AG09309 (cell line): Measurements from ENCODE around the gene HSDL2.

ENCODE experiments used
- DNase-seq: peaks from one replicate; pipeline ENCODE4 v3.0.0-alpha.2; 2010; ENCODE audit warnings: low read depth
- H3K4me3 ChIP-seq: 2 replicates; pipeline ENCODE4 v1.5.1; 2011; ENCODE audit warnings: mild to moderate bottlenecking, low read depth, low read length, moderate library complexity; ENCODE audit not compliant: control insufficient read depth
- CTCF ChIP-seq: IDR thresholded peaks from 2 replicates; pipeline ENCODE4 v1.5.1; 2011; ENCODE audit warnings: mild to moderate bottlenecking, low read depth, low read length, inconsistent platforms; ENCODE audit not compliant: insufficient read depth, control insufficient read depth; ENCODE audit errors: missing control alignments

Gene HSDL2

GRCh38 chr9:112443200-112443599 lies 63.3 kb downstream of the HSDL2 start:
- DNase-seq = peak; percentile 7
- TF ChIP-seq CTCF = peak; percentile 61

GRCh38 chr9:112443636-112444035 lies 63.7 kb downstream of the HSDL2 start:
- no peak for TF ChIP-seq CTCF

More at GRCh38 chr9:112443200-112443599, 63.3 kb downstream of the HSDL2 start:
- no peak overlapping the region for H3K4me3 ChIP-seq

GRCh38 chr9:112445196-112445595 lies 65.3 kb downstream of the HSDL2 start:
- no peak for DNase-seq
- no peak for TF ChIP-seq CTCF

More at GRCh38 chr9:112443636-112444035, 63.7 kb downstream of the HSDL2 start:
- DNase-seq = no peak
- no peak overlapping the region for H3K4me3 ChIP-seq

GRCh38 chr9:112446080-112446479 lies 66.2 kb downstream of the HSDL2 start:
- TF ChIP-seq CTCF = no peak
- no peak overlapping the region for H3K4me3 ChIP-seq
- DNase-seq = no peak

More at GRCh38 chr9:112445196-112445595, 65.3 kb downstream of the HSDL2 start:
- no peak overlapping the region for H3K4me3 ChIP-seq

GRCh38 chr9:112446526-112446925 lies 66.6 kb downstream of the HSDL2 start:
- DNase-seq = no peak
- no peak for TF ChIP-seq CTCF
- H3K4me3 ChIP-seq = no peak overlapping the region

- DNase-seq = peak; percentile 76
- TF ChIP-seq CTCF = no peak
- H3K4me3 ChIP-seq = no peak overlapping the region
Measured at GRCh38 chr9:112447283-112447761, 67.4 kb downstream of the HSDL2 start.

GRCh38 chr9:112462855-112463254 lies 82.9 kb downstream of the HSDL2 start:
- no peak overlapping the region for H3K4me3 ChIP-seq
- no peak for DNase-seq
- no peak for TF ChIP-seq CTCF
